HG03469 (cell line): ENCODE results near the gene SLC35E1.

ENCODE experiments used
- ATAC-seq: cut with Tn5 transposase; IDR thresholded peaks from one replicate; pipeline ENCODE4 v1.9.1; 2021; ENCODE audit warnings: mild to moderate bottlenecking, moderate library complexity, moderate number of reproducible peaks; ENCODE audit not compliant: unreplicated experiment

Gene SLC35E1

DNA sequence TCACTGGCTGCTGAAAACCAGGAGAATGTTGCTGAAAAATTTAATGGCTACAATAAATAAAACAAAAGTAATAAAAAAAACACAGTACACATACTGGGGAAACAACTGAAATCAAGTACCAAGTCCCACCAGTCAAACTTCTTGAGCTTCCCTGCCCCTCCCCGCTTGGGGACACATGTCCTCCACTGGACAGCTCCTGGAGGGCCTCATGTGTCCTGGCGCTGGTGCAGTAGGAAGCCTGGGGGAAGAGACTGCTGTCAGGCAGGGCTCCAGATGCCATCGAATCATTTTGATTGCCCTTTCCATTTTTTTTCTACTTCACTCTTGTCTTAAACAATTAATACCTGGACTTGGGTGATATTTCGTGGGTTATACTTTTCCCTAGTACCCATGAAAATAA lies 26.6 kb upstream of the SLC35E1 start:
- ATAC-seq, result no peak

DNA sequence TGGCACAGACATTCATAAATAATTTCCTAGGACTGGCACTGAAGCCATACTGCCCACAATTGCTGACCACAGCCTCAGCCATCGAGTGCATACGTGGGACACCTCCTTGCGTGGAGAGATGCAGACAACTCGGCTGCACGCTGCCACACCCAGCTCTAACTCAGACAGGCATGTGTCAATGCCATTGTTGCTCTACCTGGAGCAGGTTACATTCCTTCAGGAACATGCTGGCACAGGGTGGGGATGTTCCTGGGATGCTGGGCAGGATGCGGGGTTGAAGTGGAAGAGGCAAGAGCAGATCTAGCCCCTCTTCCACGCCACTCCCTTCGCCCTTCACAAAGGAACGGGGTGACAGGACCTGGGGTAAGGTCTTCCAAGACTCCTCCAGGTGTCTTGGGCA lies 24.2 kb upstream of the SLC35E1 start:
- no peak for ATAC-seq

DNA sequence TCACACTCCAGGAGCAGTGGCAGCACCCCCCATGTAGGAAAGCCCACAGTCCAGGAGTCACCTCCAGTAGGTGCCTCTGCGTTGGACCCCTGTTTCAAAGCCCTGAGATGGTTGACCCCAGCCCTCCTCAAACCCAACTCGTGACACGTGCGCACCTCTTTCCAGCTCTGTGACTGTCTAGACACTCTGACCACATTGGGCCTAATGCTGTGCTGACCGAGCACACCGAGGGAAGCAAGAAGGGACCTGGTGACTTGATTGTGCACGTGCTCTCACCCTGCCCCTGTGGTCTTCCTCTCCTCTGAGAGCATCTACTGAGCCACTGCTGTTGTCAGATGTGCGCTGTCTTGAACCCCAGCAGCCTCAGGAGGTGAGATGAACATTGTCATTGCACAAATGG lies 22.9 kb upstream of the SLC35E1 start:
- no peak for ATAC-seq

DNA sequence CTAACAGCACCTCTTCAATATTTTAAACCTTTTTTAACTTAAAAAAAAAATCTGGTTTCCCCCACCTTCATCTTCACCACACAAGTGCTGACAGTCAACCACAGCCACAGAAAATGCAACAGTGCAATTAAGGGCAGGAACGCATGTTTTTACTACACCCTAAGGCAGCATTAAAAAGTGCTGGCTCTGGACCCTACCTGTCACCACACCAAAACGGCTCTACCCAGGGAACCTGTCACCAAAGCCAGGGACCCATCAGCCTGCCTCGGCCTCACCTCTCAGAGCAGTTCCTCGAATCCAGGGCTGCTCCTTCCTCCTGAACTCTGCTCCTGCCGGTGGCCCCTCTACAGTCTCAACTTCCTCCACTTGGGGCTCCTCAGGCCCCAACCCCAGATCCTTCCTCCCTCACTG lies 22.5 kb upstream of the SLC35E1 start:
- no peak for ATAC-seq

DNA sequence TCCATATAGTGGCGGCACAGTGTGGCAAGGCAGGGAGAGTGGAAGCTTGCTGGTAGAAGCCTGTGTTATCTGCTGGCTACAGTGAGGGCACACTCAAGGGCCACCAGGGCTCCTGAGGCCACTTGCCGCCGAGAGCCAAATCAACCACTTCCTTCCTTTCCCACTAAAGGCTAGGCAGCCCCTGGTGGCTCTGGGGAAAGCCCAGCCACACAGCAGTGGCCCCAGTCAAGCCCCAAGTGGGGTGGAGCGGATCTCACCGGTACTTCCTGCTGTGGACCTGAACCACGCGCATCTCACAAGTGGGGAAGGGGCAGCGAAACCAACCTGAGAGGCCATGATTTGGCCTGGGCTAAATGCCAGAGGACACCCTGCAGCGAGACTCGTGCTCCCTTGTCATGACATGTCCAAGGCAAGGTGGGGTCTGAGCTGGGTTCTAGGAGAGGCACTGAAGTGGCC lies 21.9 kb upstream of the SLC35E1 start:
- ATAC-seq, result no peak

DNA sequence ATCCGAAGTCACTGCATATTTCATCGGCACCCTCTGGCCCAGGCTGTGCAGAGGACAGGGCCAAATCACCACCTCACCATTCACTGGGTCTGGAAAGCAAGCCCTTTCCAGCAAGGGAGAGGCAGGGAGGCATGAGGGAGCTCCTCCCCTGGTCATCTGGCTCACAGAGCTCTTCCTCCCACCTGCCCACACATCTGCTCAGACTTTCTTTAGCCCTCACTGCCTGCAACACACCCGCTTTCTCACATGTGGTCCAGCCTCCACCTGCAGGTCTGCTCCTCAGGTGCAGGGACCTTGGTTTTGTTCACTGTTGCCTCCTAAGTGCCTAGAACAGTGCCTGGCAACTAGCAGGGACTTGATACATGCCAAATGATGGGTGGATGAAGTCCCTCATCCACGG lies 21.0 kb upstream of the SLC35E1 start:
- ATAC-seq, result no peak

DNA sequence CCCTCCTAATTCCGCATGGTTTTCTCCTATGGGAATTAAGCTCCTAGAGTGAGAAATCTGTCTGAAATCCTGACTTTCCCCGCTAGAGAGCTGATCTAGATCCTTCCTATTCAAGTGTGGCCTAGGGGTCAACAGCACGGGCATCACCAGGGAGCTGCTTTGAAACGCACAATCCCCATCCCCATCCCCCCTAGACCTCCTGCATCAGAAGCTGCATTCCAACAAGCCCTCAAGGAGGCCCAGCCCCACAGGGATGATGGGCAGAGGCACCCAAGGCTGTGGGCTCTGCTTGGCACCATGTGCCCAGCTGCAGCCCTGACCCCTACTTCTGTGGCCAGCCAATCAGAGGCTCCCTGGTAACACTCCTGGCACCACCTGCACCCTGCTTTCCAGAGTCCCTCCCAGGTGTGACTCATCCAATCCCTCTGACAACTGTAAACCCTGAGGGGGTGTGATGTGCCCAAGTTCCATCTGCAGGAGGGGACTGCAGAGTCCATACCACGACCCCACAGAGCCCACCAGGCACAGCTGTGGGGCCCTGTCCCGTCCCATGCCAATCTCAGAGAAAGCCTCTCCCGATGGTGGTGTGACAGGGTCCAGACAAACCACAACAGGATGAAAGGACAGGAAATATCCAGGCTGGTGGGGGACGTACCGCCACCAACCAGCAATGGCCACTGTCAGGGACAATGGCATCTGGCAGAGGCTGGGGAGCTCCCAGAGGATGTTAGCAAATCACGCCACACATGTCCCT lies 19.8 kb upstream of the SLC35E1 start:
- ATAC-seq, result no peak

DNA sequence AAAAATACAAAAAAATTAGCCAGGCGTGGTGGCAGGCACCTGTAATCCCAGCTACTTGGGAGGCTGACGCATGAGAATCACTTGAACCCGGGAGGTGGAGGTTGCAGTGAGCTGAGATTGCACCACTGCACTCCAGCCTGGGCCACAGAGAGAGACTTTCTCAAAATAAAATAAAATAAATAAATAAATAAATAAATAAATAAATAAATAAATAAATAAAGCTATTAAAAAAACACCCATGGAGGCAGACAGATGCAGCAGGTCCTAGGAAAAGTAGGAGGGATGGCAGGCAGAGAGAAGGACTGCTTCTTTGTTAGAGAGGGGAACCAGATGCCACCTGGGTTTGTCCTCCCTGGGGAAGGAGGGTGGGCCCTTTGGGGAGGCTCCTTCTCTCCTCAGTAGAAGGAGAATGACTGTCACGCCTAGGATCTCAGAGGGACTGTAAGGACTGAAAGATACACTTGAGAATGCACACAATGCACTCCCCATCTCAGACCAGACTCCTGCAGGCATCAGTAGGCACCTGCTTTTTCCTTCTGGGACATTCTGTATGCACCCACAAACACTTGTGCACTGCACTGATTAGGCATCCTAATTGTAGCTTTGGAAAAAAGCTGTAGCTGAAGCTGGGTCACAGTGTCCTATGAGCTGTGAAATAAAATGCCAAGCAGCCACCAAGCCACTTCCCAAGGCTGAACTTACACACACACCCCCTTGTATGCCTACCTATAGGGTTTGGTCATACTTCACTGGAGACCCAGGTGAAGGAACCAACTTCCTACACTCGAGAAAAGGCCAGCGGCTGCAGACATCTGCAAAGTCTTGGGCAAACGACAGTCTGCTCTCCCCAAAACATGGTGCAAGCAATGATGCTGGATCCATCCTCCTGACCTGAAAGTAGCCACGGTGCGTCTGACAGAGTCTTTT lies 18.9 kb upstream of the SLC35E1 start:
- no peak for ATAC-seq

DNA sequence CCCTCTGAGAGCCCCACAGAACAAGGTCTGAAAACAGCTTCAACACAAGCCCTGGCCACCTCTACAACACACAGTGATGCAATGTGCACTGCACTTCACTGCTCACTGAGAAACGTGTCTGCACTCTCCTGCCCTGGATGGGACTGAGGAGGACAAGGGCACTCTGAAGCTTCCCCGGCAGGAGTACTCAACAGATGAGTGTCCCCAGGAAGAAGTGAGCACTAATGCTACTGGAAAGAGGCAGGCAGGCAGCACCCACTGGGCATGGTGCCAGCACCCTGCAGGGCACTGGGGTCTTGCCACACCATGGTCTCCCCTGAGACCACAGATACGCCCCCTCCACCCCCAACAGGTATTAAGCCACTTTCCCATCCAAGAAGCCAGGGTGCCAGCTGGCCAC lies 17.7 kb upstream of the SLC35E1 start:
- no peak for ATAC-seq

DNA sequence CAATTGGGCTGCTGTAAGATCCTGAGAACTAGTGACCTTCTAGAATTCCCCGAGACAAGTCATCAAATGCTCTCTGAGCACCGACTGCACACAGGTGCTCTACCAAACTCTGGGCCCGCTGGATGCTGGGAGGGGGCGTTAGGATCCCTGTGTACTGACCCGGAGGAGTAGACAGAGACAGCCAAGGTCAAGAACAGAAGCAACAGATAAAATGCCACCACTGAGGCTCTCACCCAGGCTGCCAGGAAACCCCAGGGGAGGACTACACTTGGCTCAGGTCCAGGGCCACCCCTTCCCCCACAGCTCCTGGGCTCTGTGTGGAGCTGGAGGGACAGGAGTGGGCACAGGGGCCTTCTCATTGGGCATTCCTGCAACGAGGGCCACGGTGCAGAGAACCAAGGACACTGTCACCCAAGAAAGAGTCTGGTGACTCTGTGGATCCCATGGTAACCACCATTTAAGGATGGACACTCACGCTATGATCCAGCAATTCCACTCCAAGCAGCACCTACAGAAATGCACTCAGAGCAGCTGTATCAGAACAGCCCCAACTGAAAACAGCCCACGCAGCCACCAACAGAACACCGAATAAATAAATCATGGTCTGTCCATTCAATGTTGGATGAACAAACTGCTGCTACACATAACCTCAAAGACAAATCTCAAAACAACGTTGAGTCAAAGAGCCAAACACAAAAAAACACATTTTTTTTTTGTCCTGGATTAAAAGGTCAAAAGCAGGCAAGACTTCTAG lies 16.8 kb upstream of the SLC35E1 start:
- no peak for ATAC-seq

DNA sequence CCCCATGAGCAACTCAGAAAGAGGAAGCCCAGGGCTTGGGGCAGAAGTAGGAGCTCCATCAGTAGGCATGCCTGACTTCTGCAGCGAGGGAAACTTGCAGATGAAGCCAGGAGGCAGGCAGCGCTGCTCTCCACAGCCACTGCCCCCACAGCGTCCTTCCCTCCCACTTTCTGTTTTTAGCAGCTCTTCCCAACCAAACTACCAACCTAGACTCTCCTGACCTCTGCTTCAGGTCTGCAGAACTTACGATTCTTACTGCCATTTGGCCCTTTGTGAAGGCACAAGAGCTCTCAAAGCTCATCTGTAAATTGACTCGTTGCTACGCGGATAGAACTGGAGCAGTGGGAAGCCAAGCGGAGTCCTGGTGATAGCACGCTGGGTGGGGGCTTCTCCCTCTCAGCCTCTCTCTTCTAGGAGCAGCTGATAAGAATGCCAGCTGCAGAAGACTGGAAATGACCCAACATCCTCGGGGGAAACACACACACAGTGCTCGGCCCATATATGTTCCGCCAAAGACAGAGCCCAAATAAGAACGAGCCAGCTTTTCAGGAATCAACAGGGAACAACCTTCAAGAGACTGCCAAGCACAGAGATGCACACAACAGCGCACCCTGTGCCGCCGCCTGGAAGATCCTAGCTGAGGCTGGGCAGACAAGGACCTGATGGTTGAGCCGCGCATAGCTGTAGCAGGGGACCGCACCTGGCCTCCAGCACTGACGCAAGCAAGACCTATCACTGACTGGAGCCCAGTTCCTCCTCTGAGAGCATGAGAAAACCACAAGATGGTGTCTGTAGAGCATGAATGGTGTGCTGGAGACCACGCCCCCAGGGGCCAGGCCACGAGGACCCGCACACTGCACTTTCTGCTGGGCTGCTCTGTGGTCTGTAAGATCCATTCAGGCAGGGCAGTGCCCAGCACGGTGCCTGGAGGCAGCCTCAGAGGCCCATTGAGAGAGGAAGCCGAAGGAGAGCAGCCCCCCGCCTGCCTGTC lies 15.9 kb upstream of the SLC35E1 start:
- ATAC-seq, result peak; percentile 28

DNA sequence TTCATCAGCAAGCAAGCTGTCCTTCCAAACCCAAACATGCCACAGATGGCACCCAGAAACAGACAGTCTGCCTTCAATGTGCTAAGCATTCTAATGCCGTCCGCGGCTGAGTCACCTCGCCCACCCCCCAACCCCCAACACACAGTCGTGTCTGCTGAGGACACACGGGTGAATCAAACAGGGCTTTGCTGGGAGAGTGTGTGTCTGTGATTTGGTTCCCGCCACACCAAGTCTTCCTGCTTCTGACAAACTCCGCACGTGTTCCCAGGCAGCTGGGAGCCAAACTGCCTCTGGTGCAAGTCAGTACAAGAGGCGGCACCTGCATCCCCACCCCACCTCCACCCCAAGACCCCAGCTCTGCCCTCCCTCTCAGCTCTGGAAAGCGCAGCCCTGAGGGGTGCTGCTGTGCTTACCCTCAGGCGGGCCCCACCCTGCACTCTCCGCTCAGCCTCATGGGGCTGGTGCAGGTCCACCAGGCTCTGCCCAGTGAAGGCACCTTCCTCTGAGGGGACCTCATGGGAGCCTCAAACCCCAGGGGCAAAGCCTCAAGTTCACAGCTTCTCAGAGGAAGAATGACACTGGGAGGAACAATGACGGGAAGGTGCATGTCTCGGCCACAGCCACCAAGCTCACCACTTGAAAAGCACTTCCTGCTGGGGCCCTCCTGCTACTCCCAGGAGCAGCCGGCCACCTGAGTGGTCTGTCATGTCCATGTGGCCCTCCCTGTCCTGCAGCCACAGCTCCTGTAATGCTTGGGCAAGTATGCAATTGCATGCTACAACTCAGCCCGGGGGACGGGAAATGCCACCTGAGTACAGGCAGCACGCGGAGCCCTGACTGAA lies 15.0 kb upstream of the SLC35E1 start:
- ATAC-seq, result no peak

DNA sequence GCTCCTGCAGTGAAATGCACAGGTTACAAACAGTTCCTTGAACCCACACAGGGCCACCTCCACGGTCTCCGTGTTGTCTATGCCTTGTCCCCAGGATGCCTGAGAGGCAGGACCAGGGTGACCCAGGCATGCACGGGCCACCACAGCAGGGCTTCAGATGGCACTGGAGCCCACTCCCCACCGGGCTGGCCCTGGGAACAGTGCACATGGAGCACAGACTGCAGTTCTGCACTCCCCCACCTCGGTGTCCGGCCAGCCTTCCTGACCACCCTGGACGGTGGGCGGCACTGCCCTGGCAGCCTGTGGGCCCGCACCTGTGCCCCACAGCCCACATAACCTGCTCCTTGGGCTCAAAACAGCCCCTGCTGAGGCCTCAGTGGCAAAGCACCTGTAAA lies 14.3 kb upstream of the SLC35E1 start:
- ATAC-seq, result no peak

DNA sequence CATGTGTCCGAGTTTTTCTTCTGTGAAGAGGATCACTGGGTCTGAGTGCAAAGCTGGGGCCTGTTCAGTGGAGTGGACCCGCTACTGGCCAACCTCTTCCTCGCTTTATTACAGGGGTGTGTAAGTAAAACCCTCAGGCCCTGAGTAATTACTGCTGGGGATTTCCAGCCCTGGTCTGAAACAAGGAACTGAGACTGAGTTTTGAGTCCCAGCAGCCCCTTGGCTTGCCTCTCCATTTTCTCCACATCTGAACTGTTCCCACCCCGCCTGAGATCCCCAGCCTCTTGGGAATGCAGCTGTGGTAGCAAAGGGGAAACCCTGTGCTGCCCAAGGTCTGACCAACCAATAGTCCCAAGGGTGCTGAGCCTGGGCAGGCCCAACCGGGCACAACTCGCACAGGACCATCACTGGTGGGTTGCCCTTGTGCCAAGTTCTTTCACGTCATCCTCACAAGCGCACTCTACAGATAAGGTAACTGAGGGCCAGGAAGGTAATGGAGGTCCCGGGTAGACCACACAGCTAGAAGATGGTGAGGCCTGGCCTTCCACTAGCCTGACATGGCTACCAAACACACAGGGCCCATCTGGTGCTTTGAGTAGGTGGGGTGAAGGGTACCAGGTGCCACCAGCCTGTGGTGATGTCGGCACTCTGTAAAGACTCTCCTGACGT lies 13.7 kb upstream of the SLC35E1 start:
- no peak for ATAC-seq

DNA sequence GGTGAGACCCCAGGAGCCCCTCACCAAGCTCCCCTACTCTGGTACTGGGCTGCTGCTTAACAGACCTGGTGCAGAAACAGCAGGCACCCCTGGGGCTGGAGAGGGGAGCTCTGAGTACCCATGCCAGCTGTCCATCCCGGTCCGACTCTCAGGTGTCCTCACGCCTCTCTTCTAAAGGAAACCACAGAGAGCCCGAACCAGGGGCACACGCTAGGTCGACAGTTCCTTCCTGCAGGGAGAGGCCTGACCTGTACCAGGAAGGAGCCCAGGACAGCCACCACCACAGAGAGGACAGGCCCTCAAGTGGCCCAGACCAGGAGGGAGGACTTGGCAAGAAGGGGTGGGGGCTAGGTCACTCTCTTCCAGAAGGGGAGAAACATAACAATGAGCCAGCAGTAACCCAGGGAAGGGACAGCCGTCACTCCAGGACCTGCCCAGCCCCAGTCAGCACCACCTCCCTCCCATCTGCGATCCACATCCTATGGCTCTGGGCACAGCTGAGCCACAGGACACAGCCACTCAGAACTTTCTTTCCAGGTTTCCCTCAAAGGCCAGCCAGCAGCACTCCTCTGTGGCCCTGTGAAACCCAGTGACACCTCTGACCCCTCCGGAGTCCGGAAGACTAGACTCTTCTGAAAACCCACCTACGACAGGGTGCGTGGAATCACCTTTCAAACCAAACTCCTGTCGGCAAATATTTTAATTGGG lies 13.0 kb upstream of the SLC35E1 start:
- ATAC-seq, result no peak

DNA sequence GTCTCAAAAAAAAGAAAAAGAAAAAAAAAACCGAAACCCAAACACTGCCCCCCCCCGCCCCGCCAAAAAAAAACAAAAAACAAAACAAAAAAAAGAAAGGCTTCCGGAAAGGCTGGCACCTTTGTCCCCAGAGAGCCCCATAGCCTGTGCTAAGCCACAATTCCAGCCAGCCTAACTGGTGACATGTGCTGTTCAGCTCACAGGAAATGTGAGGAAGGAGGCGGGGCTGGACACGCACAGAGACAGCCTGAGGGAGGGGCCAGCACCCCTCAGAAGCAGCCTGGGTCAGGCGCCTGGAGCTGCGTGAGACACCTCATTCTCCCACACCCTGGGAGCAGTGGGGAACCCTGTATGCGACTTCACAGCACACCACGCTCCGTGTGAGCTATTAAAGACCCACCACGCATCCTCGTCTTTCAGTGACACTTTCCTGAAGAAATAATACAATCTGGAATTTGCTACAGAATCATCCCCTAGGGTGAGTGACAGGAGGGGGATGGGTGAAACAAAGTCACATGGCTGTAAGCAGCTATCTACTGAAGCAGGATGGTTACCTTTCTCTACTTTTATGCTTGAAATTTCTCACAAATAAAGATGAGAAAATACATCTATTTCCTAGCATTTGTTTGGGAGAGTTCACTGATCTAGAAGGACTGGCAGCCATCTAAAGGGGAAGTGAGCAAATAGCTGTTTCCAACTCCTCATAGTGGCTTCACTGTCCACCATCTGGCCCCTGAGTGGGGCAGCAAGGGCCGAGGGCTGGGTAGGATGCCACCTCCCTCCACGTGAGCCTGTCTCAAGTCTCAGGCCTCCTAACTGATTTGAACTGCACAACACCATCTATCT lies 12.3 kb upstream of the SLC35E1 start:
- ATAC-seq, result peak; percentile 34
